GM06990 (cell line): Measurements from ENCODE around the gene C12orf56.

Source experiments
- DNase-seq: peaks from one replicate; pipeline ENCODE4 v3.0.0-alpha.2; 2011; ENCODE audit not compliant: insufficient read length; ENCODE audit errors: extremely low read depth
- H3K27me3 ChIP-seq: replicated peaks from 2 replicates; pipeline ENCODE4 v1.6.0; 2011; ENCODE audit warnings: low read length; ENCODE audit not compliant: control insufficient read depth, insufficient read depth
- H3K36me3 ChIP-seq: 2 replicates; pipeline ENCODE4 v1.5.1; 2011; ENCODE audit warnings: low read length; ENCODE audit not compliant: control insufficient read depth, insufficient read depth
- H3K4me3 ChIP-seq: replicated peaks from 2 replicates; pipeline ENCODE4 v1.5.1; 2011; ENCODE audit warnings: low read depth, mild to moderate bottlenecking, control low read depth, low read length
- CTCF ChIP-seq: IDR thresholded peaks from 2 replicates; pipeline ENCODE4 v1.5.1; 2011; ENCODE audit warnings: low read length, control low read depth, mild to moderate bottlenecking, inconsistent platforms; ENCODE audit not compliant: insufficient read depth, poor library complexity, severe bottlenecking

C12orf56 gene

DNA sequence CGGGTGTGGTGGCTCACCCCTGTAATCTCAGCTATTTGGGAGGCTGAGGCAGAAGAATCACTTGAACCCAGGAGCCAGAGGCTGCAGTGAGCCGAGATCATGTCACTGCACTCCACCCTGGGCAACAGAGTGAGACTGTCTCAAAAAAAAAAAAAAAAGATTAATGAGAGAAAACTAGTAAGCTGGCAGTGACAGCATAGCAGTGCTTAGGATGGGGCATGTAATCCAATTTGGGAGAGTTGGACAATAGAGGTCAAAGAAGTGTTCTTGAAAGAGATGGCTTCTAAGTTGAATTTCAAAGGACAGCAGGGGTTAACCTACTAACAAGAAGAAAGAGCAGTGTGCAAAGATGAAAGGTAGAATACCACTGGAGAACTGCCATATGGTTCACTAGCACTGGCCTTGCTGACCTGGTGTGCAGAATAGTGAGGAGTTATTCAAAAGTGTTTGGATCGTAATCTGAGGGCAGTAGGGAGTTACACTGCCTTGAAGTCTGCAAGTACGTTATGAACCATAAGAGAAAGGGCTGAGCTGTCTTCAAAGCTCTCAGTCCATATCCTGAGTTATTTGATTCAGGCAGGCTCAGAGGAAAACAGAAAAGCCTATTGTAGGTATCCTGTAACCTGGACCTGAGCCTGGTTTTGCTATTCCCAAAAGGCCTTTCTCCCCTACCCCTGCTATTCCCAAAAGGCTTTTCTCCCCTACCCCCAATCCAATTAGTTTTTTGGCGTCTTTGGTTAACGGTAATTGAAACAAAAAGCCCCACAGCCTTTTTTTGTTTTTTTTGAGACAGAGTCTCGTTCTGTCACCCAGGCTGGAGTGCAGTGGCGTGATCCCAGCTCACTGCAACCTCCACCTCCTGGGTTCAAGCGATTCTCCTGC is 17.0 kb upstream of the C12orf56 start:
- TF ChIP-seq CTCF, result no peak
- DNase-seq, result no peak
- Histone ChIP-seq H3K4me3 (no peak overlapping the region), H3K27me3 (no peaks in the 10 kb centered on the region), H3K36me3 (no peaks in the 10 kb centered on the region; the same call in 1 of the 2 replicates)

GRCh38 chr12:64404470-64405256 is 14.1 kb upstream of the C12orf56 start:
- Histone ChIP-seq H3K4me3 (peak overlapping the region; percentile 92), H3K27me3 (no peaks in the 10 kb centered on the region), H3K36me3 (no peaks in the 10 kb centered on the region)
- TF ChIP-seq CTCF, result no peak
- DNase-seq, result no peak

DNA sequence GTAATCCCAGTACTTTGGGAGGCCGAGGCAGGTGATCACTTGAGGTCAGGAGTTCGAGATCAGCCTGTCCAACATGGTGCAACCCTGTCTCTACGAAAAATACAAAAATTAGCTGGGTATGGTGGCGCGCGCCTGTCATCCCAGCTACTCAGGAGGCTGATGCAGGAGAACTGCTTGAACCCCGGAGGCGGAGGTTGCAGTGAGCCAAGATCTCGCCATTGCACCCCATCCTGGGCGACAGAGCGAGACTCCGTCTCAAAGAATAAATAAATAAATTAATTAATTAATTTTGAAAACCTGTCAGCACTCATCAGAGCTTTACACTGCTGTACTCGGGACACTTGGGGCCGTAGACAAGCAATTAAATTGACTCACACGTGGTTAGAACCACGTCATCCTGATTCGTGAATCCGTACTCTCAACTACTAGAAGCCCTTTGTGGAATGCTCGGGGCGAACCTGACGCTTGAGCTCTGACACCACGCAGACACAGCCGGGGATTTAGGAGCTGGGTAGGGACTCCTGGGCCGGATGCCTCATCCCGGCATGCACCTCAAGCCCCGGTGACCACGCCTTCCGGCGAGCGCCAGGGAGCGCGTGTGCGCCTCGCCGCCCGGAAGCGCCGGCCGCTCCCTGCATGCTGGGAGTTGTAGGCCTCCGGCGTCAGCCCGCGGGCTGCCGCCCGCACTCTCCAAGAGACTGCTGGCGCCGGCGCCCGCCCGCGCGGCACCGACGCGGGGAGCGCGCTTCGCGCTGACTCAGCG is 13.3 kb upstream of the C12orf56 start, which contains the start of gene XPOT:
XPOT (plus strand) TSS at position 686 of the 763 bp plus-strand sequence. CDS start 5,644 bp downstream, outside the sequence.
- peak; percentile 99 for DNase-seq
- H3K27me3 ChIP-seq, result no peaks in the 10 kb centered on the region
- TF ChIP-seq CTCF, result no peak
- H3K4me3 ChIP-seq, result peak within 1 kb of the TSS; percentile 92
- no peaks in the 10 kb centered on the region for H3K36me3 ChIP-seq

DNA sequence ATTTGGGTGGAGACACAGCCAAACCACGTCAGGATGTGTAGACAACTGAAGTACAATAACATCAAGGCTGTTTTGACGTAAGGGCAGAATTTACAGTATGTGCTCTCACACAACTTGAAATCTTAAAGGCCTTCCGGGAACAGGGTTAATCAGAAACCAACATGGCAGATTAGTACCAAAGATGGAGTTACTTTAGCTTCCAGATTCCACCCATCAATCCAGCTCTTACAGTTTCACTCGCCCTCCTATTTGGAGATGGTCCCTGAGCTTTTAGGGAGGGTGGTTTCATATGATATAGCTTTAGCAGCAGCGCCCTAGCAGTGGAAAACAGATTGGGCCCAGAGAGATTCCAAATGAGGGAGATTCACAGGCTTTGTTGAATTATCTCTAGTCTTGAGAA is 11.6 kb upstream of the C12orf56 start:
- Histone ChIP-seq H3K4me3 (no peak overlapping the region), H3K27me3 (no peaks in the 10 kb centered on the region), H3K36me3 (no peaks in the 10 kb centered on the region)
- TF ChIP-seq CTCF, result no peak
- no peak for DNase-seq

DNA sequence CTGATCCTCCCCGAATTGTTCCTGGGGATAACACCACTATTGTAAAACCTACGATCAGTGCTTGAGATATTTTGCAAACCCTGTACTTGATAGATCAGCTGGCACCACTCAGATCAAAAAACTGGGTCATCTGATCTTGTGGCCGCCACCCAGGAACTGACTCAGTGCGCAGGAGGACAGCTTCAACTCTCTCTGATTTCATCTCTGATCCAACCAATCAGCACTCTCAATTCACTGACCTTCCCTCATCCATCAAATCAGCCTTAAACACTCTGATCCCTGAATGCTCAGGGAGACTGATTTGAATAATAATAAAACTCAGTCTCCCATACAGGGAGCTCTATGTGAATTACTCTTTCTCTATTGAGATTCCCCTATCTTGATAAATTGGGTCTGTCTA is 9.5 kb upstream of the C12orf56 start:
- TF ChIP-seq CTCF, result no peak
- H3K4me3 ChIP-seq, result no peak overlapping the region

More for the DNA sequence above, 9.5 kb upstream of the C12orf56 start:
- no peaks in the 10 kb centered on the region for H3K36me3 ChIP-seq
- no peak for DNase-seq
- H3K27me3 ChIP-seq, result no peaks in the 10 kb centered on the region
